ENCODE measurements around the gene DMKN. TPM values are rescaled to one million over a fixed set of nuclear protein-coding genes. Genes with fewer than 3 reads are reported as not detected.

DMKN gene
- total RNA-seq, 1 experiment from 2014 or later, result 5.6 TPM

GRCh38 chr19:35500611-35501010, 12.8 kb downstream of the DMKN start:
- H3K36me3 ChIP-seq (ENCODE audit: control insufficient read depth, insufficient read depth, low read length), result no peaks in the 10 kb centered on the region
- POLR2A ChIA-PET, result no interaction called here
- no TSS peak for BruUV-seq (replicated peaks)
- no peaks in the 10 kb centered on the region for H3K9me3 ChIP-seq (ENCODE audit: control insufficient read depth, insufficient read depth, low read depth, low read length)
- TF ChIP-seq, protein P1, sequence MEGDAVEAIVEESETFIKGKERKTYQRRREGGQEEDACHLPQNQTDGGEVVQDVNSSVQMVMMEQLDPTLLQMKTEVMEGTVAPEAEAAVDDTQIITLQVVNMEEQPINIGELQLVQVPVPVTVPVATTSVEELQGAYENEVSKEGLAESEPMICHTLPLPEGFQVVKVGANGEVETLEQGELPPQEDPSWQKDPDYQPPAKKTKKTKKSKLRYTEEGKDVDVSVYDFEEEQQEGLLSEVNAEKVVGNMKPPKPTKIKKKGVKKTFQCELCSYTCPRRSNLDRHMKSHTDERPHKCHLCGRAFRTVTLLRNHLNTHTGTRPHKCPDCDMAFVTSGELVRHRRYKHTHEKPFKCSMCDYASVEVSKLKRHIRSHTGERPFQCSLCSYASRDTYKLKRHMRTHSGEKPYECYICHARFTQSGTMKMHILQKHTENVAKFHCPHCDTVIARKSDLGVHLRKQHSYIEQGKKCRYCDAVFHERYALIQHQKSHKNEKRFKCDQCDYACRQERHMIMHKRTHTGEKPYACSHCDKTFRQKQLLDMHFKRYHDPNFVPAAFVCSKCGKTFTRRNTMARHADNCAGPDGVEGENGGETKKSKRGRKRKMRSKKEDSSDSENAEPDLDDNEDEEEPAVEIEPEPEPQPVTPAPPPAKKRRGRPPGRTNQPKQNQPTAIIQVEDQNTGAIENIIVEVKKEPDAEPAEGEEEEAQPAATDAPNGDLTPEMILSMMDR (IDR thresholded peaks at IDR 0.05), result no peak
- TF ChIP-seq POLR2AphosphoS5 (IDR thresholded peaks at IDR 0.05; ENCODE audit: low read depth, low read length) (no peak), SIN3A (IDR thresholded peaks at IDR 0.05; ENCODE audit: borderline replicate concordance, insufficient read depth, low read depth, low read length) (no peak), TCF7L2 (IDR thresholded peaks at IDR 0.05; ENCODE audit: low read depth, low read length) (no peak)
- TF ChIP-seq, protein P2, sequence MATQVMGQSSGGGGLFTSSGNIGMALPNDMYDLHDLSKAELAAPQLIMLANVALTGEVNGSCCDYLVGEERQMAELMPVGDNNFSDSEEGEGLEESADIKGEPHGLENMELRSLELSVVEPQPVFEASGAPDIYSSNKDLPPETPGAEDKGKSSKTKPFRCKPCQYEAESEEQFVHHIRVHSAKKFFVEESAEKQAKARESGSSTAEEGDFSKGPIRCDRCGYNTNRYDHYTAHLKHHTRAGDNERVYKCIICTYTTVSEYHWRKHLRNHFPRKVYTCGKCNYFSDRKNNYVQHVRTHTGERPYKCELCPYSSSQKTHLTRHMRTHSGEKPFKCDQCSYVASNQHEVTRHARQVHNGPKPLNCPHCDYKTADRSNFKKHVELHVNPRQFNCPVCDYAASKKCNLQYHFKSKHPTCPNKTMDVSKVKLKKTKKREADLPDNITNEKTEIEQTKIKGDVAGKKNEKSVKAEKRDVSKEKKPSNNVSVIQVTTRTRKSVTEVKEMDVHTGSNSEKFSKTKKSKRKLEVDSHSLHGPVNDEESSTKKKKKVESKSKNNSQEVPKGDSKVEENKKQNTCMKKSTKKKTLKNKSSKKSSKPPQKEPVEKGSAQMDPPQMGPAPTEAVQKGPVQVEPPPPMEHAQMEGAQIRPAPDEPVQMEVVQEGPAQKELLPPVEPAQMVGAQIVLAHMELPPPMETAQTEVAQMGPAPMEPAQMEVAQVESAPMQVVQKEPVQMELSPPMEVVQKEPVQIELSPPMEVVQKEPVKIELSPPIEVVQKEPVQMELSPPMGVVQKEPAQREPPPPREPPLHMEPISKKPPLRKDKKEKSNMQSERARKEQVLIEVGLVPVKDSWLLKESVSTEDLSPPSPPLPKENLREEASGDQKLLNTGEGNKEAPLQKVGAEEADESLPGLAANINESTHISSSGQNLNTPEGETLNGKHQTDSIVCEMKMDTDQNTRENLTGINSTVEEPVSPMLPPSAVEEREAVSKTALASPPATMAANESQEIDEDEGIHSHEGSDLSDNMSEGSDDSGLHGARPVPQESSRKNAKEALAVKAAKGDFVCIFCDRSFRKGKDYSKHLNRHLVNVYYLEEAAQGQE (IDR thresholded peaks at IDR 0.05; ENCODE audit: insufficient read depth in 1 of 2, low read depth in 2 of 2, low read length in 1 of 2), result no peak
- peaks cover 4% of the 10 kb centered on the region; the same call in 1 of the 2 replicates for H3K27me3 ChIP-seq (ENCODE audit: control insufficient read depth, insufficient read depth, low read length)
- intact Hi-C loops (cut with micrococcal nuclease; ENCODE audit: unreplicated experiment), result no loop called here
- CTCF ChIA-PET, result no interaction called here
- no peak overlapping the region for H3K27ac ChIP-seq (ENCODE audit: low read length)
- in situ Hi-C loops (cut with HindIII; ENCODE audit: low pct_unique_long_range_greater_than_20kb, low sequenced_read_pairs), result no loop called here
- no peak overlapping the region for H3K4me3 ChIP-seq (ENCODE audit: low read depth in 2 of 2, low read length in 2 of 2)
- DNase-seq (ENCODE audit: low read depth, low spot score), result no peak
- H3K4me1 ChIP-seq (ENCODE audit: control insufficient read depth, insufficient read depth, low read length), result no peaks in the 10 kb centered on the region
- ATAC-seq, result no peak

- H3K36me3 ChIP-seq (ENCODE audit: control insufficient read depth, insufficient read depth, low read length), result no peaks in the 10 kb centered on the region
- DNase-seq (ENCODE audit: low read depth, low spot score) (no peak), ATAC-seq (no peak)
- POLR2A ChIA-PET, result no interaction called here
- H3K4me1 ChIP-seq (ENCODE audit: control insufficient read depth, insufficient read depth, low read length), result no peaks in the 10 kb centered on the region
- in situ Hi-C loops (cut with HindIII; ENCODE audit: low pct_unique_long_range_greater_than_20kb, low sequenced_read_pairs) (no loop called here), intact Hi-C loops (cut with micrococcal nuclease; ENCODE audit: unreplicated experiment) (loop anchor here (10.0 kb wide), 1 partner anchor 144 kb away; the partner anchor contains the start of gene FFAR3)
- no peak overlapping the region for H3K27ac ChIP-seq (ENCODE audit: low read length)
- H3K9me3 ChIP-seq (ENCODE audit: control insufficient read depth, insufficient read depth, low read depth, low read length), result no peaks in the 10 kb centered on the region
- TF ChIP-seq TCF7L2 (IDR thresholded peaks at IDR 0.05; ENCODE audit: low read depth, low read length) (peak; percentile 9; the same call in 1 of the 2 replicates), SIN3A (IDR thresholded peaks at IDR 0.05; ENCODE audit: borderline replicate concordance, insufficient read depth, low read depth, low read length) (no peak)
- CTCF ChIA-PET, result no interaction called here
- H3K4me3 ChIP-seq (ENCODE audit: low read depth in 2 of 2, low read length in 2 of 2), result no peak overlapping the region
- no TSS peak for BruUV-seq (replicated peaks)
- H3K27me3 ChIP-seq (ENCODE audit: control insufficient read depth, insufficient read depth, low read length), result no peaks in the 10 kb centered on the region
These were observed 14.4 kb downstream of the DMKN start for GRCh38 chr19:35498984-35499527.

DNA sequence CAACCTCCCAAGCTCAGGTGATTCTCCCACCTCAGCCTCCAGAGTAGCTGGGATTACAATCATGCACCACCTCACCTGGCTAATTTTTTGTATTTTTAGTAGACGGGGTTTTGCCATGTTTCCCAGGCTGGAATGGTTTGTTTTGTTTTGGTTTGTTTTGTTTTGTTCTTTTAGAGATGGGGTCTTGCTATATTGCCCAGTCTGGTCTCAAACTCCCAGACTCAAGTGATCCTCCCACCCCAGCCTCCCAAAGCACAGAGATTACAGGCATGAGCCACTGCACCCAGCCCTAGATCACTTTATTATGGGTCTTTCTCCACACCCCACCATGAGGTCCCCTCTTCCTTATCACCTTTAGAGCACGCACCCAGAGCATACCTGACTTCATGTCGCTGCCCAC, 15.2 kb downstream of the DMKN start:
- in situ Hi-C loops (cut with HindIII; ENCODE audit: low pct_unique_long_range_greater_than_20kb, low sequenced_read_pairs) (no loop called here), intact Hi-C loops (cut with micrococcal nuclease; ENCODE audit: unreplicated experiment) (loop anchor here (10.0 kb wide), 1 partner anchor 143 kb away; the partner anchor contains the start of gene FFAR3)
- Histone ChIP-seq H3K36me3 (ENCODE audit: control insufficient read depth, insufficient read depth, low read length) (no peaks in the 10 kb centered on the region), H3K9me3 (ENCODE audit: control insufficient read depth, insufficient read depth, low read depth, low read length) (no peaks in the 10 kb centered on the region), H3K27ac (ENCODE audit: low read length) (no peak overlapping the region), H3K4me1 (ENCODE audit: control insufficient read depth, insufficient read depth, low read length) (no peaks in the 10 kb centered on the region), H3K27me3 (ENCODE audit: control insufficient read depth, insufficient read depth, low read length) (no peaks in the 10 kb centered on the region), H3K4me3 (ENCODE audit: low read depth in 2 of 2, low read length in 2 of 2) (no peak overlapping the region)
- BruUV-seq (replicated peaks), result no TSS peak
- DNase-seq (ENCODE audit: low read depth, low spot score) (no peak), ATAC-seq (no peak)
- TF ChIP-seq, protein P2 (IDR thresholded peaks at IDR 0.05; ENCODE audit: insufficient read depth in 1 of 2, low read depth in 2 of 2, low read length in 1 of 2), result no peak
- TF ChIP-seq POLR2AphosphoS5 (IDR thresholded peaks at IDR 0.05; ENCODE audit: low read depth, low read length), result no peak
- TF ChIP-seq SIN3A (IDR thresholded peaks at IDR 0.05; ENCODE audit: borderline replicate concordance, insufficient read depth, low read depth, low read length), result no peak
- TF ChIP-seq, protein P1 (IDR thresholded peaks at IDR 0.05), result no peak
- no peak for TF ChIP-seq TCF7L2 (IDR thresholded peaks at IDR 0.05; ENCODE audit: low read depth, low read length)
- CTCF ChIA-PET, result no interaction called here
- POLR2A ChIA-PET, result no interaction called here

Measured in Panc1 (cell line).